ENCODE results near the gene CMIP. TPM values are rescaled to one million over a fixed set of nuclear protein-coding genes. Genes with fewer than 3 reads are reported as not detected.
A peak's percentile ranks its signal among the peaks of the same experiment; 100 is the strongest.

Gene CMIP
- total and polyA plus RNA-seq, 7 donors: 11.0 to 60.3 (median 20.4) TPM

- Histone ChIP-seq H3K4me3 (no peak overlapping the region), H3K27me3 (no peaks in the 10 kb centered on the region), H3K9me3 (no peaks in the 10 kb centered on the region), H3K4me1 (peaks cover 0 to 55% (median 33%) of the 10 kb centered on the region in 4 donors), H3K27ac (peak overlapping the region in 3 of 4 donors; percentile 39 to 58 (median 51)), H3K36me3 (no peaks in the 10 kb centered on the region)
- 89 to 90% methylated on average over 11 of the region's 11 CpGs for WGBS, 2 donors
- TF ChIP-seq EP300 (IDR thresholded peaks at IDR 0.05) (no peak), CTCF (IDR thresholded peaks at IDR 0.05) (no peak), POLR2A (IDR thresholded peaks at IDR 0.05) (no peak), POLR2AphosphoS5 (IDR thresholded peaks at IDR 0.05) (no peak)
- intact Hi-C loops (cut with DNase I): no loop called here
- DNase-seq: no peak
Observed at GRCh38 chr16:81609323-81609892, 164.8 kb downstream of the CMIP start.

- peak; percentile 88 for DNase-seq
- Histone ChIP-seq H3K4me1 (peaks cover 0 to 47% (median 33%) of the 10 kb centered on the region in 4 donors), H3K9me3 (no peaks in the 10 kb centered on the region), H3K4me3 (peak overlapping the region in 2 of 4 donors; percentile 10 to 11), H3K36me3 (no peaks in the 10 kb centered on the region), H3K27ac (peak overlapping the region in 3 of 4 donors; percentile 39 to 58 (median 51)), H3K27me3 (no peaks in the 10 kb centered on the region)
- intact Hi-C loops (cut with DNase I): no loop called here
- no peak for TF ChIP-seq CTCF (IDR thresholded peaks at IDR 0.05)
- no peak for TF ChIP-seq EP300 (IDR thresholded peaks at IDR 0.05)
- TF ChIP-seq POLR2A (IDR thresholded peaks at IDR 0.05): no peak
- peak in 2 of 4 donors; percentile 37 to 48 for TF ChIP-seq POLR2AphosphoS5 (IDR thresholded peaks at IDR 0.05)
- 70 to 75% methylated on average over 26 of the region's 26 CpGs for WGBS, 2 donors
Observed at GRCh38 chr16:81610144-81610842, 165.7 kb downstream of the CMIP start.

GRCh38 chr16:81610936-81611335 is 166.3 kb downstream of the CMIP start:
- no peak for TF ChIP-seq POLR2AphosphoS5 (IDR thresholded peaks at IDR 0.05)
- TF ChIP-seq EP300 (IDR thresholded peaks at IDR 0.05): no peak
- TF ChIP-seq POLR2A (IDR thresholded peaks at IDR 0.05): no peak
- no peak for TF ChIP-seq CTCF (IDR thresholded peaks at IDR 0.05)
- H3K27me3 ChIP-seq: no peaks in the 10 kb centered on the region
- H3K9me3 ChIP-seq: no peaks in the 10 kb centered on the region
- no peak for DNase-seq
- 91 to 92% methylated on average over 10 of the region's 10 CpGs for WGBS, 2 donors
- H3K4me1 ChIP-seq: peaks cover 0 to 42% (median 34%) of the 10 kb centered on the region in 4 donors
- no peaks in the 10 kb centered on the region for H3K36me3 ChIP-seq
- intact Hi-C loops (cut with DNase I): no loop called here
- H3K27ac ChIP-seq: peak overlapping the region in 3 of 4 donors; percentile 39 to 58 (median 51)
- H3K4me3 ChIP-seq: peak overlapping the region in 1 of 4 donors; percentile 11

GRCh38 chr16:81611721-81612120 is 167.1 kb downstream of the CMIP start:
- no peaks in the 10 kb centered on the region for H3K36me3 ChIP-seq
- H3K9me3 ChIP-seq: no peaks in the 10 kb centered on the region
- DNase-seq: no peak
- H3K4me3 ChIP-seq: no peak overlapping the region
- intact Hi-C loops (cut with DNase I): no loop called here
- H3K27ac ChIP-seq: peak overlapping the region in 2 of 4 donors; percentile 51 to 58
- H3K27me3 ChIP-seq: no peaks in the 10 kb centered on the region
- WGBS, 2 donors: 84 to 86% methylated on average over 6 of the region's 6 CpGs
- TF ChIP-seq CTCF (IDR thresholded peaks at IDR 0.05) (no peak), EP300 (IDR thresholded peaks at IDR 0.05) (no peak)
- peaks cover 0 to 50% (median 40%) of the 10 kb centered on the region in 4 donors for H3K4me1 ChIP-seq

Measured in sigmoid colon (tissue), 7 donors.